ENCODE data around the gene DGKG.

Gene DGKG

DNA sequence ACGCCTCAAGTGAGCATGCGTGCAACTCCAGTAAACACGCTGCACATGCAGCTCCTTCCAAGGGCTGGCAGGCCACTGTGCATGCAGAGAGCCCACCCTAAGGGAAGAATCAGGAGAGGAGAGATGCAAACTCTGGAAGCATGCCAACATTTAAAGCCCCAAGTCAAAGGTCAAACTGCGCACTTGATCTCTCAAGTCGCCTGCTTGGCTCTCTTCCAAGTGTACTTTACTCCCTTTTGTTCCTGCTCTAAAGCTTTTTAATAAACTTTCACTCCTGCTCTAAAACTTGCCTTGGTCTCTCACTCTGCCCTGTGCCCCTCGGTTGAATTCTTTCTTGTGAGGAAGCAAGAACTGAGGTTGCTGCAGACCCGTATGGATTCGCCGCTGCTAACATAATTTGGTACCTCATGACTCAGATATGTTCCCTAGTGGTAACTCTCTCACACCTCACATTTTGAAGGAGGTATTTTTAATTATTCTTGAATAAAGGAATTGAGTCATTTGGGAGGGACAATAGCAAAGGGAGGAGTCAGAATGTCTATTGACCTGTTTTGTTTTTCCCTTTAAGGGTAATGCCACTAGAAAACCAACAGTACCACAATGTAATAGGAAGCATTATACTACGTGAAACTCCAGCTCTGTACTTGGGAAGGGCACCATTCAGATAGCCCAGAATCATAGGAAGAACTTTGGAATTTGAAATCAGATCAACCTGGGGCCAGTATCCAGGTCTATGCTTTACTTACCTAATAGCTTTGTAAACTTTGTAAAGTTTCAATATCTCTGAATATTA lies 19.6 kb upstream of the DGKG start:
- ChIA-PET CTCF (no interaction called here), POLR2A (no interaction called here)
- TF ChIP-seq, protein P1, sequence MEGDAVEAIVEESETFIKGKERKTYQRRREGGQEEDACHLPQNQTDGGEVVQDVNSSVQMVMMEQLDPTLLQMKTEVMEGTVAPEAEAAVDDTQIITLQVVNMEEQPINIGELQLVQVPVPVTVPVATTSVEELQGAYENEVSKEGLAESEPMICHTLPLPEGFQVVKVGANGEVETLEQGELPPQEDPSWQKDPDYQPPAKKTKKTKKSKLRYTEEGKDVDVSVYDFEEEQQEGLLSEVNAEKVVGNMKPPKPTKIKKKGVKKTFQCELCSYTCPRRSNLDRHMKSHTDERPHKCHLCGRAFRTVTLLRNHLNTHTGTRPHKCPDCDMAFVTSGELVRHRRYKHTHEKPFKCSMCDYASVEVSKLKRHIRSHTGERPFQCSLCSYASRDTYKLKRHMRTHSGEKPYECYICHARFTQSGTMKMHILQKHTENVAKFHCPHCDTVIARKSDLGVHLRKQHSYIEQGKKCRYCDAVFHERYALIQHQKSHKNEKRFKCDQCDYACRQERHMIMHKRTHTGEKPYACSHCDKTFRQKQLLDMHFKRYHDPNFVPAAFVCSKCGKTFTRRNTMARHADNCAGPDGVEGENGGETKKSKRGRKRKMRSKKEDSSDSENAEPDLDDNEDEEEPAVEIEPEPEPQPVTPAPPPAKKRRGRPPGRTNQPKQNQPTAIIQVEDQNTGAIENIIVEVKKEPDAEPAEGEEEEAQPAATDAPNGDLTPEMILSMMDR (IDR thresholded peaks at IDR 0.05; ENCODE audit: insufficient read depth, low read length, missing control alignments) = no peak
- no peak overlapping the region for H3K4me3 ChIP-seq (ENCODE audit: low read depth, low read length)
- no peak for DNase-seq (ENCODE audit: low read depth, low spot score)

DNA sequence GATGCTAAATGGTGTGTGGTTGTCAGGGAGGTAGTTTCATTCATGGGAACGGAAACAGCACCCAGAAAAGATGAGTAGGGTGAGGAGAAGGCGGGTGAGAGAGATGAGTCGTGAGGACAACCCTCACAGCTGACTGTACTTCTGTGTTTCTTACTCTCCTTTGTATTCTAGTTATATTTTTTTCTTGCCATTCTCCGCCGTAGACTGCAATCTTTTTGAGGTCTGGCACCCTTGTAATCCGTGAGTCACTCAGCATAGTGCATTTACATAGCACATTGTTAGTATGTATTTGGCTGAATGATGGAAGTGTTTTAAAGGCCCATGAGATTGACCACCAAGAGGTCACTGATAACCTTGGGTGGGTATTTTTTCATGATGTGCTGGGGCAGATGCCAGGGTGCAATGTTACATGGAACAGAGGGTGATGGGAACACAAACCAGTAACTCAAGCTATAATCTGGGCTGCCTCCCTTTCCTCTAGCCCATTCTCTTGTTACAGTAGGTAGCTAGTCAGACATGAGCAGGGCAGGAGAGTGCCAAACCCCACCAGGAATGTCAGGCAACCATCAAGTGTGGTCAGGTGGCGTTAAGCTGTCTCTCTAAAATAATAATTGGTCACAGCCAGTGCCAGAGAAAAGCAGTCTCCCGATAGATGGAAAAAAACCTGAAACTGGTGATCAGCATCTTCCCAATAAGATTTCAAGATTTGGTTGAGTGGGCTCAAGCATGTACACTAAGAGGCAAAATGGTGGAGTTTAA lies 18.8 kb upstream of the DGKG start:
- POLR2A ChIA-PET = no interaction called here
- DNase-seq (ENCODE audit: low read depth, low spot score) = no peak
- CTCF ChIA-PET = no interaction called here
- H3K4me3 ChIP-seq (ENCODE audit: low read depth, low read length) = no peak overlapping the region
- TF ChIP-seq, protein P1 (IDR thresholded peaks at IDR 0.05; ENCODE audit: insufficient read depth, low read length, missing control alignments) = no peak

DNA sequence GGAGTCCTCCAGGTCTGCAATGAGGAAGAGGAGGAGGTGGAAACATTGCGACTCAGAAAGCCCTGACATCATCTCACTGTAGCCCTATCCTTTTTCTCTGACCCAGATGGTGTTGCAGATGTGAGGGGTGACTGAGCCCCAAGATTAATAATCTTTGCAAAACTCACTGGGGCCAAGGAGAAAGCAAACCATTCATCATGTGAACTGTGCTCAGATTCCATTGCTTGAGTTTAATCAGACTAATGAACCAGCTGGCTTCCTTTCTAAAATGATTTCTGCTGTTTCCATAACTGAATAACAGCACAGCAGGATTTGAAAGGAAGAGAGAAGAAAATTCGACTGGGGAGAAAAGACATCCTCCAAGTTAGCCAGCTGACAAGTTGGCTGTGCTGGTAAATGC lies 13.4 kb upstream of the DGKG start:
- TF ChIP-seq, protein P1 (IDR thresholded peaks at IDR 0.05; ENCODE audit: insufficient read depth, low read length, missing control alignments) = no peak
- DNase-seq (ENCODE audit: low read depth, low spot score) = no peak
- ChIA-PET POLR2A (no interaction called here), CTCF (no interaction called here)
- H3K4me3 ChIP-seq (ENCODE audit: low read depth, low read length) = no peak overlapping the region

DNA sequence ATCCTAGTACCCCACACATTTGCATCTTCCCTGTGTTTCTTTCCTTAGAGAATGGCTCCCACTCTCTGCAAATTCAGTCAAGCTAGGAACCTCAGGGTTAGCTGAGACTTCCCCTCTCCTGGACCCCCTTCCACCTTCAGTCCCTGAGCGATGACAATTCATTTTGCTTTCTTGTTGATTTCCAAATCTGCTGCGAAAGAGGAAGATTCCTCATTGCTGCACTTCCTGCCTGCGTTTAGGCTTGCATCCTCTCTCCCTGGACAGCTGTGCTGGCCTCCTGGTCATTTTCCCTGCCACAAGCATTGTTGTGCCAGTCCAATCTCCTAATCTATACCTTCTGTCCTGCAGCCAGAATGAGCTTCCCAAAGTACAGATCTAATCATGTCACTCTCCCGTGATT lies 12.3 kb upstream of the DGKG start:
- CTCF ChIA-PET = no interaction called here
- no peak for DNase-seq (ENCODE audit: low read depth, low spot score)
- TF ChIP-seq, protein P1 (IDR thresholded peaks at IDR 0.05; ENCODE audit: insufficient read depth, low read length, missing control alignments) = no peak
- no peak overlapping the region for H3K4me3 ChIP-seq (ENCODE audit: low read depth, low read length)
- POLR2A ChIA-PET = no interaction called here

DNA sequence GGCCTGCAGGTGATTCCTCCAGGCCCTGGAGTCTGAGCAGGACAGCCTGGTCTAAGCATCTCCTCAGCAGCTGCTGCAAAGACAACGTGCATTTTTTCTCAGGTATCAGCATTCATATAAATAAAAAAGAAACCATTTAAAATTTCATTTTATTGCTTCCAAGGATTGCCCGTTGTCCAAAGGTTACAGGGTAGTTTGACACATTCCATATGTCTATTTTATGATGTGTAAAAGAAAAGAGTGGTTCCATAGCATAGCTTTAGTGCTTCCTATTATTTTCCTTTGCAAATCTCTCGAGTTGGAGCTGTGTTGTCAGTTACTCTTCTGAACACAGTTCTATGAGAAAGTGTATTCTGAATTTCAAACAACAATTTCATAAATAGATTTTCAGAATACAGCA lies 7.2 kb upstream of the DGKG start:
- no peak for DNase-seq (ENCODE audit: low read depth, low spot score)
- TF ChIP-seq, protein P1 (IDR thresholded peaks at IDR 0.05; ENCODE audit: insufficient read depth, low read length, missing control alignments) = no peak
- no peak overlapping the region for H3K4me3 ChIP-seq (ENCODE audit: low read depth, low read length)
- POLR2A ChIA-PET = no interaction called here
- CTCF ChIA-PET = no interaction called here

DNA sequence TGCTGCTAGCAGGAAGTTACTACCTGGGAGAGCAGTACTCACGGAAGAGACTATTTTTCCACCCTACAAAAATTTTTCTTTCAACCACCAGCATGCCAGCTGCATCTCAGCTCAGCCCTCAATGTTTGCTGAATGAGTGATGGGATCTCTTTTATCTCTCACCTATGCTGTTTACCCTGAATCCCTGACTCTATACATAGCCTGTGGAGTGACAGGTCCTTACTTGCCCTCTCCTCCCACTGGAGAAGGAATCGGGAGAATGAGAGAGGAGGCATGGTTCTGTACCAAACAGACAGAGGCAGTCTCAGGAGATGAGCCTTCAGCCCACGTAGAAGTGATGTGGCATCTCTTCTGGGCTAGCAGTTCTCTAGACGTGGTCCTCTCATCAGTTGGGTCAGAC lies 6.7 kb upstream of the DGKG start:
- CTCF ChIA-PET = interaction anchor here (1.0 kb wide), 1 partner anchor 28 kb away, joined by 3 read pairs; no protein-coding TSS in a partner anchor
- H3K4me3 ChIP-seq (ENCODE audit: low read depth, low read length) = no peak overlapping the region
- no peak for DNase-seq (ENCODE audit: low read depth, low spot score)
- TF ChIP-seq, protein P1 (IDR thresholded peaks at IDR 0.05; ENCODE audit: insufficient read depth, low read length, missing control alignments) = no peak
- POLR2A ChIA-PET = no interaction called here

Measured in AG04449 (cell line).